Measurements from ENCODE around the gene PLEKHS1. TPM values are rescaled to one million over a fixed set of nuclear protein-coding genes. Genes with fewer than 3 reads are reported as not detected.

PLEKHS1 gene
- total RNA-seq, 1 experiment from 2014 or later, result not detected

GRCh38 chr10:113732160-113732881, 19.2 kb upstream of the PLEKHS1 start:
- no peak overlapping the region for H3T11ph ChIP-seq (ENCODE audit: low read length)
- no peak overlapping the region for H3K4me2 ChIP-seq (ENCODE audit: insufficient read depth, insufficient read length, low read length)
- peaks cover 4% of the 10 kb centered on the region; the same call in 1 of the 2 replicates for H3K4me1 ChIP-seq (ENCODE audit: insufficient read depth, low read length)
- H3K9ac ChIP-seq (ENCODE audit: extremely low read depth, insufficient read length, low read length), result no peak overlapping the region
- H2BK15ac ChIP-seq (ENCODE audit: low read depth, low read length), result no peak overlapping the region
- no peak overlapping the region for H3K4me3 Mint-ChIP-seq
- H3K14ac ChIP-seq (ENCODE audit: insufficient read depth, low read length), result no peak overlapping the region
- no peak overlapping the region for H3K18ac ChIP-seq (ENCODE audit: insufficient read length, low read depth, low read length)
- H3K4me1 Mint-ChIP-seq, result peaks cover 11% of the 10 kb centered on the region in 2 experiments
- no peak overlapping the region for H4K91ac ChIP-seq (ENCODE audit: insufficient read length, low read depth, low read length)
- no peaks in the 10 kb centered on the region for H3K27me3 Mint-ChIP-seq (ENCODE audit: low read depth)
- no peak overlapping the region for H4K8ac ChIP-seq (replicated peaks; ENCODE audit: insufficient read length, low read depth, low read length)
- peaks cover 9 to 14% (median 10%) of the 10 kb centered on the region in 3 experiments for H3K36me3 Mint-ChIP-seq (ENCODE audit: insufficient read depth in 1 of 3, low read depth in 3 of 3)
- H2BK20ac ChIP-seq (ENCODE audit: low read depth, low read length, poor library complexity, severe bottlenecking), result no peak overlapping the region
- H3K27me3 ChIP-seq (ENCODE audit: insufficient read depth, low read length), result no peaks in the 10 kb centered on the region
- H2AK5ac ChIP-seq (ENCODE audit: insufficient read length, low read length), result no peak overlapping the region
- H3K79me1 ChIP-seq (ENCODE audit: insufficient read depth, low read depth, low read length, poor library complexity, severe bottlenecking), result no peaks in the 10 kb centered on the region
- no peaks in the 10 kb centered on the region for H3K79me2 ChIP-seq (ENCODE audit: insufficient read depth, low read length)
- no peak overlapping the region for H2AFZ ChIP-seq (ENCODE audit: low read length)
- DNase-seq, result no peak
- no CpG with 5 or more reads among the region's 9 CpGs for WGBS (ENCODE audit: extremely low coverage, insufficient read length, low lambda C conversion rate)
- H3K27ac ChIP-seq (ENCODE audit: insufficient read length, low read depth, low read length), result no peak overlapping the region
- H3K4ac ChIP-seq (ENCODE audit: low read depth, low read length), result no peak overlapping the region
- no peaks in the 10 kb centered on the region for H4K20me1 ChIP-seq (ENCODE audit: control insufficient read depth, insufficient read depth, insufficient read length)
- H3K23me2 ChIP-seq (ENCODE audit: insufficient read length, low read depth, low read length, poor library complexity, severe bottlenecking), result no peaks in the 10 kb centered on the region
- H2BK5ac ChIP-seq (ENCODE audit: insufficient read length, low read length), result no peak overlapping the region
- H2BK12ac ChIP-seq (ENCODE audit: insufficient read length, low read depth, low read length), result no peak overlapping the region
- no peak overlapping the region for H3K27ac Mint-ChIP-seq
- H3K23ac ChIP-seq (ENCODE audit: insufficient read length, low read depth, low read length), result no peak overlapping the region
- H2BK120ac ChIP-seq (ENCODE audit: low read depth, low read length, poor library complexity, severe bottlenecking), result no peak overlapping the region
- no peak overlapping the region for H3K56ac ChIP-seq (ENCODE audit: insufficient read length, low read depth, low read length)
- no peaks in the 10 kb centered on the region for H3K9me3 ChIP-seq (ENCODE audit: control insufficient read depth, low read depth, low read length)
- H4K5ac ChIP-seq (ENCODE audit: insufficient read length, low read depth, low read length), result no peak overlapping the region
- no peaks in the 10 kb centered on the region for H3K9me3 Mint-ChIP-seq
- TF ChIP-seq CTCF (conservative IDR thresholded peaks at IDR 0.05), result no peak
